WTC11 (cell line): ENCODE results near the gene ATF1.

Source experiments
- TF ChIP-seq, protein P1 (sequence below): fragments of 200-600 bp; IDR thresholded peaks from 2 replicates; pipeline ENCODE4 v1.8.0; 2022; ENCODE audit warnings: antibody characterized with exemption
- TF ChIP-seq, protein P2 (sequence below): sonication (generic); formaldehyde crosslinking; IDR thresholded peaks from 2 replicates; pipeline ENCODE4 v1.8.1; 2023; ENCODE audit warnings: mild to moderate bottlenecking, missing genetic modification reagents, moderate library complexity

DNA sequence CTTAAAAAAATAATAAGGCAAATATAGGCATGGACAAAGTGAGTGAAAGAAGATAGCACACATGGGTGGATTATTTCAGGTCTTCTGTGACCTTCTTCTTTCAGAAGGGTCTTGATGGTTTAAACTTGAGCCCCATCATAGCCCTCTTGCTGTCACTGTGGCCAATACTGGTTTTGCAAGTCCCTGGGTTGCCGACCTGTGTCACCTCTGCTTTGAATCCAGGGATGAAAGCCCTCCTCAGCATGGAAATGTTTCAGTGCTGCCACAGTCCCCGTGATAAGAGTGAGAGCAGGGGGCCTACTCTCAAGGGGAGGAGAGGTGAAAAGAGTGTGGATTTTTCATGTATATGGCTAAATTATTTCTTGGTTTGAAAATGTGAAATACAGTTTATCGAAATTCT is 30.2 kb upstream of the ATF1 start:
- TF ChIP-seq, protein P1, sequence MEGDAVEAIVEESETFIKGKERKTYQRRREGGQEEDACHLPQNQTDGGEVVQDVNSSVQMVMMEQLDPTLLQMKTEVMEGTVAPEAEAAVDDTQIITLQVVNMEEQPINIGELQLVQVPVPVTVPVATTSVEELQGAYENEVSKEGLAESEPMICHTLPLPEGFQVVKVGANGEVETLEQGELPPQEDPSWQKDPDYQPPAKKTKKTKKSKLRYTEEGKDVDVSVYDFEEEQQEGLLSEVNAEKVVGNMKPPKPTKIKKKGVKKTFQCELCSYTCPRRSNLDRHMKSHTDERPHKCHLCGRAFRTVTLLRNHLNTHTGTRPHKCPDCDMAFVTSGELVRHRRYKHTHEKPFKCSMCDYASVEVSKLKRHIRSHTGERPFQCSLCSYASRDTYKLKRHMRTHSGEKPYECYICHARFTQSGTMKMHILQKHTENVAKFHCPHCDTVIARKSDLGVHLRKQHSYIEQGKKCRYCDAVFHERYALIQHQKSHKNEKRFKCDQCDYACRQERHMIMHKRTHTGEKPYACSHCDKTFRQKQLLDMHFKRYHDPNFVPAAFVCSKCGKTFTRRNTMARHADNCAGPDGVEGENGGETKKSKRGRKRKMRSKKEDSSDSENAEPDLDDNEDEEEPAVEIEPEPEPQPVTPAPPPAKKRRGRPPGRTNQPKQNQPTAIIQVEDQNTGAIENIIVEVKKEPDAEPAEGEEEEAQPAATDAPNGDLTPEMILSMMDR, result no peak
- TF ChIP-seq, protein P2, sequence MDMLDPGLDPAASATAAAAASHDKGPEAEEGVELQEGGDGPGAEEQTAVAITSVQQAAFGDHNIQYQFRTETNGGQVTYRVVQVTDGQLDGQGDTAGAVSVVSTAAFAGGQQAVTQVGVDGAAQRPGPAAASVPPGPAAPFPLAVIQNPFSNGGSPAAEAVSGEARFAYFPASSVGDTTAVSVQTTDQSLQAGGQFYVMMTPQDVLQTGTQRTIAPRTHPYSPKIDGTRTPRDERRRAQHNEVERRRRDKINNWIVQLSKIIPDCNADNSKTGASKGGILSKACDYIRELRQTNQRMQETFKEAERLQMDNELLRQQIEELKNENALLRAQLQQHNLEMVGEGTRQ (CRISPR knock-in tag), result no peak
